Measurements from ENCODE around the gene FN3K.
A peak's percentile ranks its signal among the peaks of the same experiment; 100 is the strongest.
"Not testable (repeated sequence)": the region's sequence is repeated elsewhere in the genome, so short reads cannot be mapped to it uniquely, and the experiment has no call there.

FN3K gene

DNA sequence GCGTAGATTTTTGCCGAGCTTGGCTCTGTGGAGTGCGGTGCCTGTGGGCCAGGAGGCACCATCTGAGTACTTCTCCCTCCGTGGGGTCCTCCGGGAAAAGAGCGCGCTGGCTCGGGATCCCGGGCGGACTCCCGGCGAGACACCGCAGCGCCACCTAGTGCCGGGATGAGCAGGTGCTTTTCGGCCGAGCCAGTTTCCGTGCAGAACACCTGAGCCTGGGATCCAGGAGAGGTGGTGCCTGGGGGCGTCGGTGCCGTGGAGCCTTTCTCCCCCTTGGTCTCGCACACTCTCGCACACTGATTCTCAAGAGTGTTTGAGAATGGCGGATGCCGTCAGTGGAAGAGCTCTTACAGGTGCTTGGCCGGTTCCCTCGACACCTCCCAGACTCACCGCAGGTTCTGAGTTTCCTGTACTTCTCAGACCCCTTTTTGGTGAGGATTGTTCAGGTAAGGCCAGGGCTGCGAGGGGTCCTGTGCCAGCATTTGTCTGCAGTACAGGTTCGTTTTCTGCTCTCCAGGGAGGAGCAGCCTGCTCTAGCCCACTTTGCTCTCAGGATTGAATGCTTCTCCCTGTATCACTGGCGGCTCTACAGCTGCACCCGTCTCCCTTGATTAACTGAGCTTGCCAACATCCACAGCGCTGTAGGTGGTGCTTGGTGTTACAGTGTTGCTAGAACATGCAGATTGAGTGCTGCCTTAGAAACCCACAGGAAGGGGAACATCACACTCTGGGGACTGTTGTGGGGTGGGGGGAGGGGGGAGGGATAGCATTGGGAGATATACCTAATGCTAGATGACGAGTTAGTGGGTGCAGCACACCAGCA lies 39.8 kb downstream of the FN3K start:
- DNase-seq, result peak in 1 of 2 experiments; percentile 35

- DNase-seq, result no peak
These were observed 41.0 kb downstream of the FN3K start for GRCh38 chr17:82776454-82776853.

GRCh38 chr17:82777778-82778375 lies 42.5 kb downstream of the FN3K start:
- DNase-seq, result not testable (repeated sequence)

DNA sequence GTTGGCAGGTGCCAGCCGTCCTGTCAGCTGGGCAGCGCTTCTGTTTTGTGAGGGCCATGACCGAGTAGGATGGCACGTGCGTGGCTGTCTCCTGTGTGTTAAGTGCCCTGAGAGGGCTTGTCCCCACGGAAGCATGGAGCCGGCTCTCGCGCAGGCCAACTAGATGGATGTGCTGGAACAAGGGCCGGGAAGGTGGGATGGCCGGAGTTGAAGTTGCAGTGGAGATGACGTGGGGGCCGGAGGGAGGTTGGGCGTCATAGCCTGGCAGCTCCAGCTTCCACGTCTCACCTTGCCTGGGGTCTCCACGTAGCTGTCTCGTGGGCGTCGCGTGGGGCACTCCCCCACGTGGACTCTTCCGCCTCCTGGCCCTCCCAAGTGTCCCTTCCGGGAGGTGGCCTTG lies 44.1 kb downstream of the FN3K start:
- DNase-seq, result no peak

DNA sequence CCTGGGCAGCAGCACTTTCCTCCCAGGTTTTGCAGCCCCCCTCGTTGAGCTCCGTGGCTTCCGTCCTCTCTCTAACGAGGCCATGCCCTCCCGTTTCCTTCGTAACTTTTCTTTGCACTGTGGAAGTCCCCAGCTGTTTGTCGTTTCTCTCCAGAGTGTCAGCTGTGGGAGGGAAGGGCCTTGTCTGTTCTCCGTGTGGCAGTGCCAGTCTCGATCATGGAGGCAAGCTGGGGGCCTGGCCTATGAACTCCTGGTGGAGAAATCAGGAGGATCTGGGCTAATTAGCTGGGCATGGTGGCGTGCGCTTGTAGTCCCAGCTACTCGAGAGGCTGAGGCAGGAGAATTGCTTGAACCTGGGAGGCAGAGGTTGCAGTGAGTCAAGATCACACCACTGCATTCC lies 44.8 kb downstream of the FN3K start:
- no peak for DNase-seq

- DNase-seq, result no peak
These were observed 45.8 kb downstream of the FN3K start for GRCh38 chr17:82780971-82781893.

GRCh38 chr17:82781894-82782274 lies 46.5 kb downstream of the FN3K start:
- peak; percentile 53 to 73 for DNase-seq

DNA sequence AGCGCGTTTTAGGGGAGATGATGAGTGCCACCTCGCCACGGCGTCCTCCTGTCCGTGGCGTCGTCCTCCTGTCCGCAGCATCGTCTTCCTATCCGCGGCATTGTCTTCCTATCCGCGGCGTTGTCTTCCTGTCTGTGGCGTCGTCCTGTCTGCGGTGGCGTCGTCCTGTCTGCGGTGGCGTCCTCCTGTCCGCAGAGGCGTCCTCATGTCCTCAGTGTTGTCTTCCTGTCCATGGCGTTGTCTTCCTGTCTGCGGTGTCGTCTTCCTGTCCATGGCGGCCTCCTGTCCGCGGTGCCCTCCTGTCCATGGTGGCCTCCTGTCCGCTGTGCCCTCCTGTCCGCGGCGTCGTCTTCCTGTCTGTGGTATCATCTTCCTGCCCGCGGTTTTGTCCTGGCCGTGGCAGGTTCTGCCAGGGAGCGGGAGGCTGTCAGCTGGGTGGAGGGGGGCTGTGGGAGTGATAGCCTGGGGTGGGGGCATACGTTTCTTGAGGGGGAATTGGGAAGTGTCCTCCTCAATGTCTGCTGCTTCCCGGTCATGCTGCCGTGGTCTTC lies 47.3 kb downstream of the FN3K start:
- DNase-seq, result no peak

- no peak for DNase-seq
These were observed 48.1 kb downstream of the FN3K start for GRCh38 chr17:82783498-82783897.

- not testable (repeated sequence) for DNase-seq
These were observed 50.2 kb downstream of the FN3K start for GRCh38 chr17:82785581-82785980.

- DNase-seq, result no peak
These were observed 51.0 kb downstream of the FN3K start for GRCh38 chr17:82786427-82786826.

GRCh38 chr17:82787081-82787848 lies 51.9 kb downstream of the FN3K start:
- no peak for DNase-seq

DNA sequence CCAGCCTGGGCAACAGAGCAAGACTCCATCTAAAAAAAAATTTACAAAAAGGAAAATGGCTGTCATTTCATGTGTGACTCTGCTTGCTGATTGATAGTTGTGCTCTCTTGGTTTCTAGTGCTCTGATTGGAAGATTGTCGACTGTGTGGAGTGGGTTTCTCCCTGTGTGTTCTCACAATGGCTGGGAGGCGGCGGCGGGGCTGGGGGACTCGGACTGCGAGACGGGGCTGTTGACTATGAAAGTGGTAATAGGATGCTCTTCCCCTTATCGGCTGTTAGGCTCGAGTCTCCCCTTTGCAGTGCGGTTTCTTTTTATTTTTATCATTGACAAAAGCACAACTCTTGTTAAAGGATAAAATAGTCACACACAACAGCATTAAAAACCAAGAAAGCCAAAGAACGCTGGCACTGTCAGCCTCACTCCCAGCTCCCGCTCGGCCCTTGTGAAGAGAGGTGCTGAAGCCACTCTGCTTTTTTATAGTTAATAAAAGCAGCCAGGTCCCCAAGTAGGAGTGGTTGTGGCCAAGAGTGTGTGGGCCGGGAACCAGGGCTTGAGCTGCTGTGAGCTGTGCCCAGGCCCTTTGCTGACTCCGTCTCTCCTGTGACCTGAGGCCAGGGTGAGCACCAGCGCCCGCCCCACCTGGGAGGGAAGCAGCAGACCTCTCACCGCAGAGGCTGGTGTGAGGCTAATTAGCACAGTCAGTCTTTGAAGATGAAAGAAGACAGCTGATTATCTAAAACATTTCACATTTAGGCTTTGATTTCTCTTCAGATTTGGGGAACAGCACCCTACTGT lies 53.0 kb downstream of the FN3K start:
- DNase-seq, result no peak

GRCh38 chr17:82789051-82789592 lies 53.7 kb downstream of the FN3K start:
- DNase-seq, result no peak

GRCh38 chr17:82789806-82790205 lies 54.4 kb downstream of the FN3K start:
- no peak for DNase-seq

GRCh38 chr17:82790391-82790790 lies 55.0 kb downstream of the FN3K start:
- DNase-seq, result no peak

DNA sequence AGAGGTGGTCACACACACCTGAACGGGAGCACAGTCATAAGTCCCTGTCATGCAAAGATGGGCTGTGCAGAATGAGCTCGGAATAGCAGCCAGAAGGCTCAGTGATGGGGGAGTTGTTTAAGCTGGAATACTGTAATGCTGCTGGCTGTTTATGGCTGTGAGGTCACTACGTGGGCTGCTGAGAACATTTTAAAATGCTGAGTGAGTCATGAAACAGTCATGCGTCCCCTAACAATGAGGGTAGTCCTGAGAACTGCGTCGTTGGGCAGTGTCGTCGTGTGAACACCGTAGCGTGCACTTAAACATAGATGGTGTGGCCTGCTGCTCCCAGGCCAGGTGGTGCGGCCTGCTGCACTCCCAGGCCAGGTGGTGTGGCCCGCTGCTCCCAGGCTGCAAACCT lies 56.1 kb downstream of the FN3K start:
- no peak for DNase-seq

DNA sequence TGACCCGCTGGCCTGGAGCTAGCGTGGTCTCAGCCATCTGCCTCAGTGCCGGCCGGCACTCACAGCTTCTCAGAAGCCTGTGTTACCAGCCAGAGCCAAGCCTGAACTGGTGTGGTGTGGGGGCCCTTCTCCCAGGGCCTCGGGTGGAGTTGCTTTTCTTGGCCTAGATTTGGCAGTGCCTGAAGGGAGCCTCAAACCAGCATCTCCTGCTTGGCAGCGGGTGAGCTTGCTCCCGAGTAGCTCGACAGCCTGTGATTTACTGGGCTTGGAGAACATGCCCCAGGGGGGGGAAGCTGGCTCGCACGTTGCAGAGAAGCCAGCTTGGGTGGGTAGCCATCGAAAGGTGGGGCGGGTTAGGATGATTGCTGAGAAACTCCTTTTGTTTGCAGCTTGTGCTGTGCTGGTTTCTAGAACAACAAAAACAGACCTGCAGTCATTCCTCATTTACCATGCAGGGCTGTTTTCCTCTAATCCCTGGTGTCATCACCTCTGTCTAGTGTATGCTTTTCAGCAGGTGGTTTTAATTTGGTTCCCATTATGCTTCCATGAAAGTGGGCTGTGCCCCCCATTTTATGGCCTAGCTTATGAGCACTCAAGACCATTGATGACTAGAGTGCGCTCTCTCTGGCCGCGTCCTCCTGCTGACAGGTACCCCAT lies 58.7 kb downstream of the FN3K start:
- no peak for DNase-seq

GRCh38 chr17:82794781-82795482 lies 59.5 kb downstream of the FN3K start:
- DNase-seq, result no peak

DNA sequence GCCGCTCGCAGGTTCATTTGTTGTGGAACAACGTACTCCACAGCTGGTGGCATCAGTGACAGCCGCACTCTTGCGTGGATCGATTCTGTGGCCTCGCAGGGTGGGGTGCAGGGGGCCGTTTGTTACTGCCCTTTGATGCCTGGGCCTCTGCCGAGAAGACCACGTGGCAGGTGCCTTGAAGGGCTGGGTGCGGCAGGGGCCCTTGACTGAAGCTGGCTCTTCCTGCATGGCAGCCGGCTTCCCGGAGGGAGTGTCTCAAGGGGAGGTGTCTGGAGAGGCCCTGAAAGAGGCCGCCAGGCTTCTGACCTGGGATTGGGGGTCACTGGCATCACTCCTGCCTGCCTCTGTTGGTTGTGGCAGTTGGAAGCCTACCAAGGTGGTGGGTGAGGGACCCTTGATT lies 60.2 kb downstream of the FN3K start:
- no peak for DNase-seq

All from NCI-H446 (cell line).